Right lobe of liver (tissue), 6 donors: Measurements from ENCODE around the gene PHTF1. TPM values are rescaled to one million over a fixed set of nuclear protein-coding genes. Genes with fewer than 3 reads are reported as not detected.

Source experiments
- ATAC-seq, 4 donors: fragments of 200-7000 bp; cut with Tn5 transposase; one replicate each; pipeline ENCODE4 v1.9.1; 2020; ENCODE audit warnings: mild to moderate bottlenecking in 4 of 4, moderate library complexity in 4 of 4
- DNase-seq, 3 donors: peaks; one replicate each; pipeline ENCODE4 v3.0.0-alpha.2; 2020
- H3K27ac ChIP-seq, 3 donors: fragments of 200-600 bp; one replicate each; pipeline ENCODE4 v1.8.0; 2022
- H3K27me3 ChIP-seq, 2 donors: fragments of 200-600 bp; one replicate each; pipeline ENCODE4 v1.8.0; 2022
- H3K36me3 ChIP-seq, 4 donors: fragments of 200-600 bp; sonication (generic) in 1 of 4; one replicate each; pipeline versions ENCODE4 v1.5.1 to v1.8.0; 2017 to 2022; ENCODE audit warnings: control low read depth in 1 of 4
- H3K4me1 ChIP-seq, 4 donors: fragments of 200-600 bp; sonication (generic) in 1 of 4; one replicate each; pipeline versions ENCODE4 v1.5.1 to v1.8.0; 2017 to 2022; ENCODE audit warnings: control low read depth in 1 of 4
- H3K4me3 ChIP-seq, 3 donors: fragments of 200-600 bp; one replicate each; pipeline ENCODE4 v1.8.0; 2022
- H3K9me3 ChIP-seq, 4 donors: fragments of 200-600 bp; sonication (generic) in 1 of 4; one replicate each; pipeline versions ENCODE4 v1.5.1 to v1.8.0; 2017 to 2022; ENCODE audit warnings: control low read depth in 1 of 4
- POLR2A ChIP-seq: fragments of 450-650 bp; IDR thresholded peaks from one replicate; pipeline ENCODE4 v1.6.1; 2017; ENCODE audit warnings: antibody characterized with exemption, mild to moderate bottlenecking
- WGBS: methylation state at CpG from one replicate; pipeline ENCODE4 v1.1.6; 2018; ENCODE audit warnings: low coverage, low lambda C conversion rate; ENCODE audit not compliant: insufficient coverage; ENCODE audit errors: missing lambda C conversion rate; 5-methylcytosine and 5-hydroxymethylcytosine counted together
- intact Hi-C, 2 donors: fragments of 100-400 bp; cut with DNase I; formaldehyde crosslinking; loops; one replicate each; pipeline versions ENCODE4 v1.11.2 to v1.14.1; 2022
- total RNA-seq, 6 experiments: library from RNA; depleted of rRNA in 2 of 6; stranded (reverse); fragments of >200 nt in 2 of 6; fragmentation: NEBNext Ultra II Directional in 3 of 6; extraction: Animal tissue kit (Norgen Biotek cat#: 25700) in 3 of 6; gene quantifications; one replicate each; pipeline versions ENCODE4 v1.1.0 to v1.2.4, GENCODE V29; 2016 to 2023
- TF ChIP-seq, protein P1 (sequence below), 4 donors: fragments of 200-600 bp in 3 of 4; fragments of 450-650 bp in 1 of 4; IDR thresholded peaks; one replicate each; pipeline versions ENCODE4 v1.5.1 to v1.8.0; 2016 to 2022; ENCODE audit warnings: antibody characterized with exemption in 4 of 4, mild to moderate bottlenecking in 2 of 4
- donor health status: DM: no; HTN: yes; CAD: no.
- donor health status: DM: no; HTN: no; CAD: no.
- donor health status: DM: no; HTN: no; CAD: no.
- donor health status: DM: no; HTN: yes; CAD: no.
- donor health status: DM: no; HTN: yes; CAD: no.

PHTF1 gene
- total RNA-seq, 6 experiments from 2014 or later: 4.7 to 8.7 (median 6.1) TPM

DNA sequence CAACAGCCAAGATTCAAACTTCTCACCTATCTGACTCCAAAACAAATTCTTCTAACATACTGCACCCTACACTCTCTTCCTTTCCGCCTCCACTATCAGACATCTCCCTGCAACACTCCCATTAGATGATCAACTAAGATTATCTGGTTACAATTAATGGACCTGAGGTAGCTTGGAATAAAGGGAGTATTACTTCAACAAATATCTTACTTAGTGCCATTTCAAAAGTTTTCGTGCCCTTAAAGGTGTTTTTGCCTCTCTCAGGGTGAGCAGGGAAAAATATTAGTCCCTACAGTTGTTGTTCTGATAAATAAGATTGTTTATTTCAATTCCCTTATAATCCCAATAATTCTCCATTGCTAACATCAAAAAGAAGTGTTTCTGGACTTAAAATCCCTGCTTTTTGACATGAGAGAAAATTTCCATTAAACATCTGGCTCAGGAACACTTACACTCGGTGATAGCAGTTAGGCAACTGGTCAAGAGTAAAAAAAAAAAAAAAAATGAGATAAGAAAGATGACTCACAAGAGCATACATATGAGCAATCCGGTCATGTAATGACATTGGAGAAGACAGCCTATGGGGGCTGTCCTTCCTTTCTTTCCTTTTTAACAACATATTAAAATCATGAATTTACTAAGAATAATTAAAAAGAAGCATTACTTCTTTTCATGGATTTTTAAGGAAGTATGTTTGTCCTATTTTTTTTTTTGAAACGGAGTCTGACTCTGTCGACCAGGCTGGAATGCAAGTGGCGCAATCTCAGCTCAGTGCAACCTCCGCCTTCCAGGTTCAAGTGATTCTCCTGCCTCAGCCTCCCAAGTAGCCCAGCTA lies 45.4 kb upstream of the PHTF1 start:
- Histone ChIP-seq H3K4me1 (peaks cover 0 to 28% (median 7%) of the 10 kb centered on the region in 4 donors), H3K36me3 (no peaks in the 10 kb centered on the region), H3K27ac (peak overlapping the region in 1 of 3 donors; percentile 38), H3K9me3 (no peaks in the 10 kb centered on the region), H3K4me3 (no peak overlapping the region), H3K27me3 (no peaks in the 10 kb centered on the region)
- ATAC-seq: peak; percentile 84 to 97 (median 90)
- TF ChIP-seq, protein P1, sequence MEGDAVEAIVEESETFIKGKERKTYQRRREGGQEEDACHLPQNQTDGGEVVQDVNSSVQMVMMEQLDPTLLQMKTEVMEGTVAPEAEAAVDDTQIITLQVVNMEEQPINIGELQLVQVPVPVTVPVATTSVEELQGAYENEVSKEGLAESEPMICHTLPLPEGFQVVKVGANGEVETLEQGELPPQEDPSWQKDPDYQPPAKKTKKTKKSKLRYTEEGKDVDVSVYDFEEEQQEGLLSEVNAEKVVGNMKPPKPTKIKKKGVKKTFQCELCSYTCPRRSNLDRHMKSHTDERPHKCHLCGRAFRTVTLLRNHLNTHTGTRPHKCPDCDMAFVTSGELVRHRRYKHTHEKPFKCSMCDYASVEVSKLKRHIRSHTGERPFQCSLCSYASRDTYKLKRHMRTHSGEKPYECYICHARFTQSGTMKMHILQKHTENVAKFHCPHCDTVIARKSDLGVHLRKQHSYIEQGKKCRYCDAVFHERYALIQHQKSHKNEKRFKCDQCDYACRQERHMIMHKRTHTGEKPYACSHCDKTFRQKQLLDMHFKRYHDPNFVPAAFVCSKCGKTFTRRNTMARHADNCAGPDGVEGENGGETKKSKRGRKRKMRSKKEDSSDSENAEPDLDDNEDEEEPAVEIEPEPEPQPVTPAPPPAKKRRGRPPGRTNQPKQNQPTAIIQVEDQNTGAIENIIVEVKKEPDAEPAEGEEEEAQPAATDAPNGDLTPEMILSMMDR (IDR thresholded peaks at IDR 0.05): no peak
- TF ChIP-seq POLR2A: no peak
- DNase-seq: no peak
- intact Hi-C loops: no loop called here
- WGBS: 39% methylated on average over 7 of the region's 8 CpGs

- intact Hi-C loops: no loop called here
- no peak for ATAC-seq
These were observed 43.2 kb upstream of the PHTF1 start for GRCh38 chr1:113802367-113803007.

GRCh38 chr1:113800487-113800886 lies 41.2 kb upstream of the PHTF1 start:
- peaks cover 0 to 15% (median 5%) of the 10 kb centered on the region in 4 donors for H3K36me3 ChIP-seq
- ATAC-seq (no peak), DNase-seq (no peak)
- H3K4me1 ChIP-seq: peaks cover 0 to 17% (median 3%) of the 10 kb centered on the region in 4 donors
- H3K27me3 ChIP-seq: no peaks in the 10 kb centered on the region
- H3K27ac ChIP-seq: no peak overlapping the region
- 80% methylated on average over 3 of the region's 3 CpGs for WGBS
- no peaks in the 10 kb centered on the region for H3K9me3 ChIP-seq
- intact Hi-C loops: no loop called here
- no peak for TF ChIP-seq POLR2A
- TF ChIP-seq, protein P1 (IDR thresholded peaks at IDR 0.05): no peak
- H3K4me3 ChIP-seq: no peak overlapping the region

More at GRCh38 chr1:113802367-113803007, 43.2 kb upstream of the PHTF1 start:
- H3K27ac ChIP-seq: no peak overlapping the region
- no peak for DNase-seq
- H3K9me3 ChIP-seq: no peaks in the 10 kb centered on the region
- 94% methylated on average over 3 of the region's 3 CpGs for WGBS
- no peak overlapping the region for H3K4me3 ChIP-seq
- H3K4me1 ChIP-seq: peaks cover 0 to 17% (median 3%) of the 10 kb centered on the region in 4 donors
- H3K27me3 ChIP-seq: no peaks in the 10 kb centered on the region
- TF ChIP-seq POLR2A: no peak
- TF ChIP-seq, protein P1 (IDR thresholded peaks at IDR 0.05): no peak
- H3K36me3 ChIP-seq: peaks cover 0 to 5% (median 0%) of the 10 kb centered on the region in 4 donors

DNA sequence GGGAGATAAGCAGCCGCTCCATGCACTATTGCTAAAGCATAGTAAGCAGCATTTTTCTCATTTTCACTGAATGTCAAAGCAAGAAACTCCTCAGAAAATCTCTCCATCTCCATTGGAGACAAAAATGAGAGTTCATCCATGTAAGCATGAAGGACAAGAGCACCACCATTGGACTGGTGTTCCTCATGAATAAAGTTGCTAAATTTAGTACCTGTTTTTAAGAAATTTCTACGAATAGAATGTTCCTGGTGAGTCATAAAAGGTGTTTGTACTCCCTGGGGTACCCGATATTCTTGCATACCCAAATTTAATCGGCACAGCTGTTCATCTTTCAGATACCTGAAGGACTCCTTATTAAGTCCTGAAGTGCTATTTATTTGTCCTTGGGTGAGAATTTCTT lies 38.2 kb upstream of the PHTF1 start:
- no peak for ATAC-seq
- H3K36me3 ChIP-seq: peaks cover 0 to 15% (median 5%) of the 10 kb centered on the region in 4 donors
- no peak overlapping the region for H3K27ac ChIP-seq
- no peak for TF ChIP-seq POLR2A
- TF ChIP-seq, protein P1 (IDR thresholded peaks at IDR 0.05): no peak
- H3K27me3 ChIP-seq: no peaks in the 10 kb centered on the region
- intact Hi-C loops: no loop called here
- peaks cover 0 to 12% (median 0%) of the 10 kb centered on the region in 4 donors for H3K4me1 ChIP-seq
- H3K9me3 ChIP-seq: no peaks in the 10 kb centered on the region
- no peak for DNase-seq
- H3K4me3 ChIP-seq: no peak overlapping the region
- WGBS: 93% methylated on average over 3 of the region's 4 CpGs
